Kidney epithelial cell (primary cell): ENCODE data around the gene EMP3. TPM values are rescaled to one million over a fixed set of nuclear protein-coding genes. Genes with fewer than 3 reads are reported as not detected.

Experiments used
- DNase-seq: peaks from one replicate; pipeline ENCODE4 v3.0.0-alpha.2; 2010; ENCODE audit warnings: low read depth
- H3K27me3 ChIP-seq: 2 replicates; pipeline ENCODE4 v1.6.0; 2011; ENCODE audit warnings: low read length; ENCODE audit not compliant: control insufficient read depth, insufficient read depth
- H3K36me3 ChIP-seq: 2 replicates; pipeline ENCODE4 v1.5.1; 2011; ENCODE audit warnings: low read length; ENCODE audit not compliant: control insufficient read depth, insufficient read depth
- H3K4me3 ChIP-seq: 2 replicates; pipeline ENCODE4 v1.5.1; 2011; ENCODE audit warnings: low read depth, mild to moderate bottlenecking, control low read depth, low read length
- CTCF ChIP-seq: IDR thresholded peaks from 2 replicates; pipeline ENCODE4 v1.5.1; 2011; ENCODE audit warnings: mild to moderate bottlenecking, moderate library complexity, low read length, control low read depth, inconsistent platforms; ENCODE audit not compliant: insufficient read depth, poor library complexity, severe bottlenecking
- total RNA-seq: library from RNA; depleted of rRNA; stranded (reverse); fragments of >200 nt; gene quantifications from 2 replicates; pipeline ENCODE4 v1.2.3, GENCODE V29; 2015

EMP3 gene
- total RNA-seq, 1 donor from 2014 or later = 32.5 TPM

DNA sequence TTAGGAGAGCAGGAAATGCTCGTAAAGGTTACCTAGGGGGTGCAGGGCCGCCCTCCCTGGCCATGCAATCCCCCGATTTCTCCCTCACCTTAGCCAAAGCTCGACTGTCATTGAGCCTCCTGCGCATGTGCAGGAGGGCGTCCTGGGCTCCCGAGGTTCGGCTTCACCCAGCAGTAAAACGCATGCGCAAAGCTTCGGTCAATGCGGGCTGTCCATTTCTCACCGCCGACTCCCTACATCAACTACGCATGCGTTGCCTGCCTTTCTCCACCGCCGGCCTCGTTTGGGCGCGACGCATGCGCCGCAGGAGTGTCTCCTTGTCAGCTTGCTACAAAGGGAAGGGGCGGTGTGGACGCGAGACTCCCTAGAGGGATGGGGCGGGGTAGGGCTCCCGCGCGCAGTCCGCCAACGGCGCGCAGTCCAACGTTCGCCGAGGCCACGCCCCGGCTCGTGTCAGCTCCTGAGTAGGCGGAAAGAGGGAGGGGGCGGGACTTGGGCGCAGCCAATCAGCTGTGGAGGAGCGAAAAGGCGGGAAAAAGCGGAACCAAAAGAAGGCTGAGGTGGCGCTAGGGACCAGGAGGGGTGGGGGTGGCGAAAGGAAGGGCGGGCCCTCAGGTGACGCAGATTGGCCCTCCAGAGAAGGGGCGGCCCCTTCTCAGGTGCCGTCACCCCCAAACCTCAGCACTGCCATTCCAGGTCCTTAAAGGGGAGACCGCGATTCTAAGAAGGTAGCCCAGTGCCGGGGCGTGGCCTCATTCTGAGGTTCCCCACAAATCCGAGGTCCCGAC is 38.7 kb downstream of the EMP3 start, which contains the start of the genes SYNGR4 and TMEM143:
Gene SYNGR4, plus strand, starts transcription at position 558 of the 788 bp plus-strand sequence. CDS start 1,476 bp downstream, outside the sequence.
Gene TMEM143, minus strand, starts transcription at position 131 of the 788 bp plus-strand sequence. Its CDS starts 20 bp downstream, at position 111.
- no peak for TF ChIP-seq CTCF
- Histone ChIP-seq H3K27me3 (no peaks in the 10 kb centered on the region), H3K36me3 (no peaks in the 10 kb centered on the region), H3K4me3 (peak within 1 kb of the TSS; percentile 47)
- peak; percentile 97 for DNase-seq

DNA sequence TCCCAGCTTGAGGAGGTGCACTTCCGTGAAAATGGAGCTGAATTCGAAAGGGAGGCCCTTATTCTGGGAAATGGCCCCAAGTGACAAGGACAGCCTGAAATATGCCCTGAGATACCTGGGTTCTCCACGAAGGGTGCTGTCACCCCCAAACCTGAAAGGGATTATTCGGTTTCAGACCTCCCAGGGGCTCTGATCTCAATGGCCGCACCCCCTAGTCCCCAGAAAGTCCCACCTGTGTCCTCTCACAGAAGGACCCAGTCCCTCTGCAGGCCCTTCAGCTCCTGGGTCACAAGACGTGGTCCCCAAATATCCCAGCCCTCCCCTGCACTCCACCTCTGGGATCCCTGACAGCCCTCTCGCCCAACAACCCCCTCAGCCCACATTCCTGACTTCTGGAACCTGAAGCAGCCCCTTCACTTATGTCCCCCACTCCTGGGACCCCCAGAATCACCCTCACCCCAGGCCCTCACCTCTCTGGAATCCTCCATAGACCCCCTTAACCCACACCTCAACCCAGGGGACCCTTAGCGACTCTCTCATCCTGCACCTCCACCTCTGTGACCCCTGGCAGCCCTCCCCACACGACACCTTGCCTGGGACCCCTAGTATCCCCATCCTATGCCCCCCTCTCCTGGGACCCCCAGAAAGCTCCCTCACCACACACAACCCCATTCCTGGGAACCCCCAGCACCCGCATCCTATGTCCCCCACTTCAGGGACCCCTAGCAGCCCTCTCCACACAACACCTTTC is 39.4 kb downstream of the EMP3 start:
- Histone ChIP-seq H3K27me3 (no peaks in the 10 kb centered on the region), H3K36me3 (no peaks in the 10 kb centered on the region), H3K4me3 (peak overlapping the region; percentile 17)
- DNase-seq = no peak
- no peak for TF ChIP-seq CTCF

- H3K36me3 ChIP-seq = no peaks in the 10 kb centered on the region
- DNase-seq = no peak
- no peaks in the 10 kb centered on the region for H3K27me3 ChIP-seq
- no peak overlapping the region for H3K4me3 ChIP-seq
- TF ChIP-seq CTCF = no peak
Observed at GRCh38 chr19:48365602-48366001, 40.2 kb downstream of the EMP3 start.

GRCh38 chr19:48367855-48368254 is 42.5 kb downstream of the EMP3 start:
- no peaks in the 10 kb centered on the region for H3K27me3 ChIP-seq
- DNase-seq = no peak
- no peak overlapping the region for H3K4me3 ChIP-seq
- no peaks in the 10 kb centered on the region for H3K36me3 ChIP-seq
- no peak for TF ChIP-seq CTCF

DNA sequence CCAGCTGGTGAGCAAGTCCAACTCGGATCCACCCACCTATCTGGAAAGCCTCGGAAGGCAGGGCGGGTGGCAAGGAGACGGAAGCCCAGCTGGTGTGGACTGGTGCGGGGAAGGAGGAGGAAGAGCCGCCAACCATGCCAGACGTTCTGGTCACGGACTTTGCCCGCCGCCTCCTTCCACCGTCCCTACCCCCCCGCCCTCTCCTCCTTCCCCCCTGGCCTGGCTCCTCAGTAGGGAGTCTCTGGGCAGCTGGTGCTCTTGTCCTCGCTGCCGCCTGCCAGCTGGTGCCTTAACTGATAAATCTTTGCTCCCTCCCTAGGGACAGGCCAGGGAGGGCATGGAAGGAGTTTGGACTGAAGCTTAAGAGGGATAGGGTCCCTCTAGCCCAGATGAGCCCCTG is 43.6 kb downstream of the EMP3 start:
- Histone ChIP-seq H3K27me3 (no peaks in the 10 kb centered on the region), H3K36me3 (no peaks in the 10 kb centered on the region), H3K4me3 (no peak overlapping the region)
- DNase-seq = no peak
- TF ChIP-seq CTCF = no peak
